Immature natural killer cell (primary cell): ENCODE data around the gene ZPBP. TPM values are rescaled to one million over a fixed set of nuclear protein-coding genes. Genes with fewer than 3 reads are reported as not detected.

Source experiments
- polyA plus RNA-seq, 3 donors: library from polyadenylated mRNA; unstranded; fragments of 300-500 nt; fragmentation: Illumina TruSeq; gene quantifications; one replicate each; pipeline ENCODE4 v1.2.3, GENCODE V29; 2021

Gene ZPBP
- polyA plus RNA-seq, 3 donors from 2014 or later, result 0.28 TPM; not detected in 2

Other genes starting within 250 kb of the ZPBP start
- 100 to 1,000 TPM in 1 of 3 donors, 10 to 100 TPM in 2; 79.5 to 307 (median 91.3) TPM for gene IKZF1, start 211.5 kb upstream of the ZPBP start, polyA plus RNA-seq